Upper lobe of left lung (tissue), 4 donors: ENCODE data around the gene STK39.

Experiments used
- CTCF ChIP-seq, 6 experiments: fragments of 450-650 bp in 4 of 6; fragments of 200-600 bp in 2 of 6; sonication (generic) in 2 of 6; IDR thresholded peaks; one replicate each; pipeline ENCODE4 v1.5.1; 2016 to 2019; ENCODE audit warnings: antibody characterized with exemption in 6 of 6
- EP300 ChIP-seq, 4 donors: sonication (generic); formaldehyde crosslinking; IDR thresholded peaks; one replicate each; pipeline ENCODE4 v1.5.1; 2017; ENCODE audit warnings: antibody characterized with exemption in 4 of 4, control low read depth in 2 of 4
- POLR2A ChIP-seq, 4 donors: fragments of 450-650 bp; IDR thresholded peaks; one replicate each; pipeline ENCODE4 v1.5.1; 2016 to 2017; ENCODE audit warnings: antibody characterized with exemption in 4 of 4, mild to moderate bottlenecking in 2 of 4
- POLR2AphosphoS5 ChIP-seq, 2 donors: sonication (generic); formaldehyde crosslinking; IDR thresholded peaks; one replicate each; pipeline ENCODE4 v1.5.1; 2017; ENCODE audit warnings: antibody characterized with exemption in 2 of 2

DNA sequence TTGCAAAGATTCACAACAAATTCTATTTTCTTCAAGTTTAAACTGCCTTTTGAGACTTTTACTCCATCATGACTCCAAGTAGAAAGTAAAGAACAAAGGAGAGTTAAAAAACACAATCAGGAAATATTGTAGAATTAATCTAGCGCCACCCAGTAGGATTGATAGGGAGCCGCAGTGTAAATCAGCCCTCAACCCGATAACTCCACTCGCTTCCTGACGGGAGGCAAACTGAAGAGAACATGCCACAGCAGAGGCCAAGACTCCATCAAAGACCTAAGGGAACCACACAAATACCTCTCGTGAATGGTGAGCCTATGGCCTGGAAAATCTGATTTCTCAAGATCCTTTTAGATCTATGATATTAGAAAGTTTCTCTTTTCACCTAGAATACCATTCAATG, 319.0 kb downstream of the STK39 start:
- no peak for TF ChIP-seq CTCF (IDR thresholded peaks at IDR 0.05)
- no peak for TF ChIP-seq POLR2A (IDR thresholded peaks at IDR 0.05)
- TF ChIP-seq EP300 (IDR thresholded peaks at IDR 0.05): no peak
- no peak for TF ChIP-seq POLR2AphosphoS5 (IDR thresholded peaks at IDR 0.05)
